ACC112 (cell line): ENCODE measurements around the gene FARSB.
"Not testable (repeated sequence)": the region's sequence is repeated elsewhere in the genome, so short reads cannot be mapped to it uniquely, and the experiment has no call there.

Experiments
- H2AFZ ChIP-seq: fragments of 200-600 bp; sonication (generic); one replicate; pipeline ENCODE4 v1.6.0; 2017; ENCODE audit warnings: antibody characterized with exemption, low read length; ENCODE audit not compliant: unreplicated experiment
- H3K27ac ChIP-seq: fragments of 200-600 bp; sonication (generic); 2 replicates; pipeline ENCODE4 v1.5.1; 2014; ENCODE audit warnings: low read depth, mild to moderate bottlenecking, antibody characterized with exemption, low read length, moderate library complexity
- H3K27me3 ChIP-seq: fragments of 200-600 bp; sonication (generic); 2 replicates; pipeline ENCODE4 v1.6.1; 2014; ENCODE audit warnings: mild to moderate bottlenecking, antibody characterized with exemption, low read length, moderate library complexity, mixed read lengths; ENCODE audit not compliant: insufficient read depth
- H3K36me3 ChIP-seq: fragments of 200-600 bp; sonication (generic); 2 replicates; pipeline ENCODE4 v1.6.1; 2016; ENCODE audit warnings: mild to moderate bottlenecking, antibody characterized with exemption, low read length, moderate library complexity, mixed read lengths; ENCODE audit not compliant: insufficient read depth
- H3K4me1 ChIP-seq: fragments of 200-600 bp; sonication (generic); one replicate; pipeline ENCODE4 v1.6.1; 2016; ENCODE audit warnings: low read length, mixed read lengths; ENCODE audit not compliant: insufficient read depth, unreplicated experiment, control insufficient read depth
- H3K4me3 ChIP-seq: fragments of 200-600 bp; sonication (generic); 2 replicates; pipeline ENCODE4 v1.5.1; 2014; ENCODE audit warnings: mild to moderate bottlenecking, low read depth, low read length
- H3K79me2 ChIP-seq: fragments of 200-600 bp; sonication (generic); one replicate; pipeline ENCODE4 v1.6.0; 2016; ENCODE audit warnings: low read length; ENCODE audit not compliant: control insufficient read depth, unreplicated experiment, insufficient read depth

FARSB gene

GRCh38 chr2:222655787-222656525, at the start of gene FARSB:
TSS of gene FARSB (minus strand) at chr2:222656092. CDS start at chr2:222656073, 19 bp downstream.
- Histone ChIP-seq H3K36me3 (peaks cover 5% of the 10 kb centered on the region; the same call in 1 of the 2 replicates), H3K27me3 (no peaks in the 10 kb centered on the region), H2AFZ (peak within 1 kb of the TSS; percentile 75), H3K79me2 (peaks cover 54% of the 10 kb centered on the region), H3K27ac (peak within 1 kb of the TSS; percentile 93), H3K4me3 (peak within 1 kb of the TSS; percentile 91), H3K4me1 (peaks cover 27% of the 10 kb centered on the region)

- no peak overlapping the region for H2AFZ ChIP-seq
- H3K4me3 ChIP-seq, result no peak overlapping the region
- H3K79me2 ChIP-seq, result no peaks in the 10 kb centered on the region
- no peaks in the 10 kb centered on the region for H3K36me3 ChIP-seq
- H3K27ac ChIP-seq, result no peak overlapping the region
- H3K27me3 ChIP-seq, result no peaks in the 10 kb centered on the region
- peaks cover 28% of the 10 kb centered on the region for H3K4me1 ChIP-seq
These were observed 48.0 kb upstream of the FARSB start for GRCh38 chr2:222703886-222704285.

- Histone ChIP-seq H3K79me2 (no peaks in the 10 kb centered on the region), H3K4me3 (no peak overlapping the region), H3K27ac (no peak overlapping the region), H3K27me3 (no peaks in the 10 kb centered on the region), H3K36me3 (no peaks in the 10 kb centered on the region), H2AFZ (no peak overlapping the region), H3K4me1 (peaks cover 21% of the 10 kb centered on the region)
These were observed 47.2 kb upstream of the FARSB start for GRCh38 chr2:222703091-222703490.

GRCh38 chr2:222701721-222702131, 45.8 kb upstream of the FARSB start:
- Histone ChIP-seq H3K27me3 (no peaks in the 10 kb centered on the region), H3K4me3 (no peak overlapping the region), H3K79me2 (no peaks in the 10 kb centered on the region), H3K27ac (no peak overlapping the region), H2AFZ (no peak overlapping the region), H3K36me3 (no peaks in the 10 kb centered on the region), H3K4me1 (peaks cover 13% of the 10 kb centered on the region)

- H3K4me3 ChIP-seq, result no peak overlapping the region
These were observed 45.3 kb upstream of the FARSB start for GRCh38 chr2:222701233-222701632.

GRCh38 chr2:222698276-222698675, 42.4 kb upstream of the FARSB start:
- Histone ChIP-seq H2AFZ (no peak overlapping the region), H3K27ac (no peak overlapping the region), H3K79me2 (no peaks in the 10 kb centered on the region), H3K36me3 (no peaks in the 10 kb centered on the region), H3K27me3 (no peaks in the 10 kb centered on the region), H3K4me3 (no peak overlapping the region), H3K4me1 (peaks cover 10% of the 10 kb centered on the region)

More at GRCh38 chr2:222701233-222701632, 45.3 kb upstream of the FARSB start:
- no peaks in the 10 kb centered on the region for H3K27me3 ChIP-seq
- H3K27ac ChIP-seq, result no peak overlapping the region
- H3K79me2 ChIP-seq, result no peaks in the 10 kb centered on the region
- no peak overlapping the region for H2AFZ ChIP-seq
- H3K4me1 ChIP-seq, result peaks cover 13% of the 10 kb centered on the region
- H3K36me3 ChIP-seq, result no peaks in the 10 kb centered on the region

GRCh38 chr2:222693837-222694236, 37.9 kb upstream of the FARSB start:
- Histone ChIP-seq H3K27ac (no peak overlapping the region), H3K27me3 (no peaks in the 10 kb centered on the region), H3K4me3 (no peak overlapping the region), H3K36me3 (no peaks in the 10 kb centered on the region), H3K79me2 (no peaks in the 10 kb centered on the region), H2AFZ (no peak overlapping the region), H3K4me1 (peaks cover 4% of the 10 kb centered on the region)

- not testable (repeated sequence) for H2AFZ ChIP-seq, H3K4me3 ChIP-seq, H3K27ac ChIP-seq, H3K79me2 ChIP-seq, H3K4me1 ChIP-seq, H3K27me3 ChIP-seq, H3K36me3 ChIP-seq
These were observed 37.5 kb upstream of the FARSB start for GRCh38 chr2:222693413-222693812.

GRCh38 chr2:222690564-222691200, 34.8 kb upstream of the FARSB start:
- peaks cover 4% of the 10 kb centered on the region for H3K4me1 ChIP-seq
- H3K79me2 ChIP-seq, result no peaks in the 10 kb centered on the region
- no peaks in the 10 kb centered on the region for H3K36me3 ChIP-seq
- peak overlapping the region; percentile 44 for H2AFZ ChIP-seq
- H3K4me3 ChIP-seq, result no peak overlapping the region
- H3K27ac ChIP-seq, result no peak overlapping the region
- H3K27me3 ChIP-seq, result no peaks in the 10 kb centered on the region

GRCh38 chr2:222689322-222689721, 33.4 kb upstream of the FARSB start:
- Histone ChIP-seq H3K79me2 (no peaks in the 10 kb centered on the region), H3K27me3 (no peaks in the 10 kb centered on the region), H3K4me1 (peaks cover 4% of the 10 kb centered on the region), H3K36me3 (no peaks in the 10 kb centered on the region), H3K27ac (no peak overlapping the region), H3K4me3 (no peak overlapping the region), H2AFZ (peak overlapping the region; percentile 55)

GRCh38 chr2:222688917-222689316, 33.0 kb upstream of the FARSB start:
- Histone ChIP-seq H3K27ac (no peak overlapping the region), H3K4me1 (peaks cover 4% of the 10 kb centered on the region), H3K79me2 (no peaks in the 10 kb centered on the region), H3K36me3 (no peaks in the 10 kb centered on the region), H3K27me3 (no peaks in the 10 kb centered on the region), H2AFZ (peak overlapping the region; percentile 55), H3K4me3 (no peak overlapping the region)
